Suprapubic skin (tissue), 4 donors: ENCODE data around the gene PARP4.

Source experiments
- CTCF ChIP-seq, 2 donors: fragments of 200-600 bp in 1 of 2; fragments of 450-650 bp in 1 of 2; sonication (generic) in 1 of 2; IDR thresholded peaks; one replicate each; pipeline ENCODE4 v1.5.1; 2016 to 2019; ENCODE audit warnings: antibody characterized with exemption in 2 of 2, mild to moderate bottlenecking in 1 of 2, moderate library complexity in 1 of 2
- POLR2A ChIP-seq, 2 donors: fragments of 450-650 bp; IDR thresholded peaks; one replicate each; pipeline ENCODE4 v1.6.1; 2017; ENCODE audit warnings: antibody characterized with exemption in 2 of 2, mild to moderate bottlenecking in 2 of 2, moderate library complexity in 2 of 2
- POLR2AphosphoS5 ChIP-seq, 3 donors: sonication (generic); formaldehyde crosslinking; IDR thresholded peaks; one replicate each; pipeline ENCODE4 v1.6.1; 2017; ENCODE audit warnings: antibody characterized with exemption in 3 of 3

GRCh38 chr13:24520733-24521132 is 8.2 kb upstream of the PARP4 start:
- TF ChIP-seq CTCF (IDR thresholded peaks at IDR 0.05) (no peak), POLR2AphosphoS5 (IDR thresholded peaks at IDR 0.05) (no peak), POLR2A (IDR thresholded peaks at IDR 0.05) (no peak)
